Activated CD8-positive, alpha-beta memory T cell treated with anti-CD3 and anti-CD28 coated beads for 48 hours (primary cell): ENCODE measurements around the gene PTPRN2.
"Not testable (repeated sequence)": the region's sequence is repeated elsewhere in the genome, so short reads cannot be mapped to it uniquely, and the experiment has no call there.

ENCODE experiments used
- DNase-seq, 3 experiments: peaks; one replicate each; pipeline ENCODE4 v3.0.0-alpha.2; 2020; ENCODE audit warnings: low read depth in 2 of 3, low spot score in 2 of 3

Gene PTPRN2

DNA sequence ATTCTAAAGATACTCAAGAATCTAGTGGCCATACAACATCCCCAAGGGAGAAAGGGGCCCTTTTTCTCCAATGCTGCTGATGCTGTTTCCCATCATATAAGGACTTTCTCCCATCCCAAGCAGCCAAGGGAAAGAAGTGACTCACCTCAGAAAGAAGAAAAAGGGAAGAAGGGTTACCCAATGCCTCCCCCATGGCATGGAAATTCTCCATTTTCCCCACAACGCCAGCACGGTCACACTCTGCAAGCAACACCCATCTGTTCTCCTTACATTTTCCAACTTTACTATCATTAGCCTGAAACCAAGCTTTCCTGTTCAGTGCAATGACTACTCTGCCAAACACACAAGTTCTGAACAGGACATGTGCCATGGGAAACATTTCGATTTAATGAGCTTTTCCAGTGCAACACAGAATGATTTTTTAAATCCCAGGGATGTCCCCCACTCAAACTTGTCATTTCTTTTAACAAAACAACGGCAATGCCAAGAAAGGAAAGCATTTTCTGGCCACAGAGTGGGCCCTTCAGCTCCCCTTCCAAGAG, 67.9 kb downstream of the PTPRN2 start:
- DNase-seq, result no peak

- DNase-seq, result no peak
Observed at GRCh38 chr7:158518980-158519632, 68.5 kb downstream of the PTPRN2 start.

DNA sequence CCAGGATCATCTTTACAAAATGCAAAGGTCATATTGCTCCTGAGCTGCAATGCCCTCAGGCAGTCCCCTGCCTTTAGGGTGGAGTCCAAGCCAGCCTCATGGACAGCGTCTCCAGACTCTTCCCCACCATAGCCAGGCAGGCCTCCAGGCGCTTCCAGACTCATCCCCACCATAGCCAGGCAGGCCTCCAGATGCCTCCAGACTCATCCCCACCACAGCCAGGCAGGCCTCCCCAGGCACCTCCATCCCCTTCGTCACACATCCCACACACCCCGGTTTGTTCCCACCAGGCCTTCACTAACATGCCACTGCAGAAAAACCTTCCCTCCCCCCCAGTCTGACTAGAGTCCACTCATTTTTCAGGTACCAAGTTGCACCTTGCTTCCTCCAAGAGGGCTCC, 70.1 kb downstream of the PTPRN2 start:
- DNase-seq, result no peak

- DNase-seq, result no peak
Observed at GRCh38 chr7:158517072-158517471, 70.6 kb downstream of the PTPRN2 start.

DNA sequence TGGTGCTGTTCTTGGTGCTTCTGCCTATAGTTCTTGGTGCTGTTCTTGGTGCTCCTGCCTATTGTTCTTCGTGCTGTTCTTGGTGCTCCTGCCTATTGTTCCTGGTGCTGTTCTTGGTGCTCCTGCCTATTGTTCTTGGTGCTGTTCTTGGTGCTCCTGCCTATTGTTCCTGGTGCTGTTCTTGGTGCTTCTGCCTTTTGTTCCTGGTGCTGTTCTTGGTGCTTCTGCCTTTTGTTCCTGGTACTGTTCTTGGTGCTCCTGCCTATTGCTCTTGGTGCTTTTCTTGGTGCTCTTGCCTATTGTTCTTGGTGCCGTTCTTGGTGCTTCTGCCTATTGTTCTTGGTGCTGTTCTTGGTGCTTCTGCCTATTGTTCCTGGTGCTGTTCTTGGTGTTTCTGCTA, 71.1 kb downstream of the PTPRN2 start:
- DNase-seq, result no peak

- no peak for DNase-seq
Observed at GRCh38 chr7:158512869-158513268, 74.8 kb downstream of the PTPRN2 start.

DNA sequence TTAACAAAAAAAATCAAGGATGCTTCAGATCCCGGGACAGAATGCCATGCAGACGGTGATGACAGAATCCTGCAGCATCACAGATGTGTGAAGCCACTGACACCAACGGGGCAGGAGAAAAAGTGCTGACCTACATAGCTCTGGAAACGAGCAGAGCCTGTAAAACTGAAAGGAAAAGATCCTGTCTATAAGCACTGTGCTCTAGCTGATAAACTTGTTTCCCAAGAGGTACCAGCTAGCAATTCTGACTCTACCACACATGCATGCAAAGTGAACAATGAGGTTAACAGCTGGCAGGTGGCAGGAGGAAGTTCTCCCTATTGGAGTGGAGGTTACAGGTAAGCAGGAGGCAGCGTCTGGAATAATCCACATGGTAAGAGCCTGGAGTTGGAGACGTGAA, 75.6 kb downstream of the PTPRN2 start:
- DNase-seq, result no peak

DNA sequence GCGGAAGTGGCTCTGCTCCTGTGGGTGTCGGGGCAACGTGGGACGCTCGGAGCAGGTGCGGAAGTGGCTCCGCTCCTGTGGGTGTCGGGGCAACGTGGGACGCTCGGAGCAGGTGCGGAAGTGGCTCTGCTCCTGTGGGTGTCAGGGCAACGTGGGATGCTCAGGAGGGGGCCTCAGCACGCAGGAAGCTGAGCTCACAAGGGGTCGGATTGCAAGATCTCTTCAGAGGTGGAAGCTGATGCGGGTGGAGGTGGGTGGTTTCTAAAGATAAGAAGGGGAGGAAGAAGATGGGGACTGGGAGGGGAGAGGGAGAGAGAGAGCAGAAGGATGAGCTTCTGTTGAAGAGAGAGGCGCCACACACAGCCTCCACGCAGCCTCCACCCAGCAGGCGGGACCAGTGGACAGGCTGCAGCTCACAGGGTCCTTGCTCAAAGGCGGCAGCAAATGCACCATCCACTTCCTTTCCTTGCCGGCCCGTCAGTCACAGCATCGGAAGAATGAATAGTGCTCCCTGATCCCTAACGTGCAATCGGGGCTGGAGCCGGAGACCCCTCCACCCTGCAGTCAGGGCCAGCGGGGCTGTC, 78.7 kb downstream of the PTPRN2 start:
- no peak for DNase-seq

DNA sequence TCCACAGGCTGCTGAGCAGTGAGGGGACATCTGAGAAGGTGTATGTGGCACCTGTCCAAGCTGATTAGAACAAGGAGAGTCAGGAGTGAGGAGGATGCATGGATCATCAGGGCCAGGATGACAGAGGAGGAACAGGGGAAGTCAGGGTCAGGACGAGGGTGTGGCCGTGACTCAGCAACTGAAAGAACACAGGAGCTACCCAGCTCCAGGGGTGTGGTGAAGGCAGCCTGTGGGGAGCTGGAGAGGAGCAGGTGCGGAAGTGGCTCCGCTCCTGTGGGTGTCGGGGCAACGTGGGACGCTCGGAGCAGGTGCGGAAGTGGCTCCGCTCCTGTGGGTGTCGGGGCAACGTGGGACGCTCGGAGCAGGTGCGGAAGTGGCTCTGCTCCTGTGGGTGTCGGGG, 79.3 kb downstream of the PTPRN2 start:
- DNase-seq, result not testable (repeated sequence)

- DNase-seq, result no peak
Observed at GRCh38 chr7:158507917-158508316, 79.7 kb downstream of the PTPRN2 start.

GRCh38 chr7:158507175-158507574, 80.4 kb downstream of the PTPRN2 start:
- DNase-seq, result not testable (repeated sequence)

DNA sequence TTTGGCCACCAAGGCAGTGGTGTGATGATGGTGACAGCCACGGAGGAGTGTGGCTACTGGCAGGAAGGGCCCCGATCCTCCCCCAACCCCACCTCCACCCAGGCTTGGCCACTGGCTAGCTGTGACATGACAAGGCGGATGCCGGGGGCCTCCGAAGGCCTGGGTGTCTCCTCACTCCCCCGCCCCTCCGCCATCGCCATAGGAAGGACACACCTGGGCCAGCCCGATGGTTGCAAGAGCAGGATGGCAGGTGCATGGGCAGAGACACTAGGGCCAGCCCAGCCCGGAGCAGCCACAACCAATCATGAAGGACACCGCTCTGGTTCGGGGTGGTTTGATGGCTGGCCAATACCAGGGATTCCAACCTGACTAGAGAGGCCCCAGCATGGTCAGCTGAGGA, 81.0 kb downstream of the PTPRN2 start:
- no peak for DNase-seq

DNA sequence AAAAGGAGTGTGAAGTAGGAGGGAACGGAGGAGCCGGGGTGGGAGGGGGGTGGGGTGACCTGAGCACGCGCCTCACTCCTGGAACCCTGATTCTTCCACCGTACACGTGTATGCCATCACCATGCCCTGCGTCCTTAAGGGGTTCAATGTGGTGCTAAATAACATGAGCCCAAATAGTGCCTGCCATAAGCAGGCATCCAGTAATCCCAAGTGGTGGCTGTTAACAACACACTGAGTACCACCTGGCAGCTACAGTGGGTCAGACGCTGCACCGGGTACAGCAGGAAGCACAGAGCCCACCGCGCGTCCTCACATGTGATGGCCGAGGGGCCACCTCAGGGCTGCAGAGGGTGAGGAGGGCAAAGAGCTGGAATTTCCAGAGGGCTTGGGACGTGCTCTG, 81.9 kb downstream of the PTPRN2 start:
- no peak for DNase-seq

DNA sequence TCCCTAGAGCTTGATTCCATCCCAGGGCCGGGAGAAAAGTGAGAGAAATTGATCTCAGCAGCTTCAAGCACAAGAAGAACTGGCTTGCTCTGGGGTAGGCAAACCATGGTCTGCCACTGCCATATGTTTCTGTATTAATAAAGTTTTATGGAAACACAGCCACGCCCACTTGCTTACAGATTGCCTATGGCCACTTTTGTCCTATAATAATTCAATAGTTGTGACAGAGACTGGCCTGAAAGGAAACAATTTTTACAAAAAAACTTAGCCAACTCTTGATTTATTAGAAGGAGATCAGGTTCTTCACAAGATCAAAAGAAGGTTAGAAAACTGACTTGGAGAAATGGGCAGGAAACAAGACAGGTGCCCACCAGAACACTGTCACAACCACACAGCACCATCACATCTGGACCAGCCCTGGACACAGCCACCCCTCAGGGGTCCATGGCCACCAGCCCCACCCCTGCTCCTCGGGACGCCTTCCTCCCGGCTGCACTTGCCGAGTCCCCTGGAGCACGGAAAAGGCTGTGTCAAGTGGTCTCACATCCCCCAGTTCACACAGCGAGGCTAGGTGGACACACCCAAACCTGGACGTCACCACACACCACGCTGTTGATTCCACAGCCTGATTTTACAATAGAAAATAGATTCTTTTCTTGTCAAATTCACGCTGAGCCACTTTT, 85.4 kb downstream of the PTPRN2 start:
- no peak for DNase-seq

DNA sequence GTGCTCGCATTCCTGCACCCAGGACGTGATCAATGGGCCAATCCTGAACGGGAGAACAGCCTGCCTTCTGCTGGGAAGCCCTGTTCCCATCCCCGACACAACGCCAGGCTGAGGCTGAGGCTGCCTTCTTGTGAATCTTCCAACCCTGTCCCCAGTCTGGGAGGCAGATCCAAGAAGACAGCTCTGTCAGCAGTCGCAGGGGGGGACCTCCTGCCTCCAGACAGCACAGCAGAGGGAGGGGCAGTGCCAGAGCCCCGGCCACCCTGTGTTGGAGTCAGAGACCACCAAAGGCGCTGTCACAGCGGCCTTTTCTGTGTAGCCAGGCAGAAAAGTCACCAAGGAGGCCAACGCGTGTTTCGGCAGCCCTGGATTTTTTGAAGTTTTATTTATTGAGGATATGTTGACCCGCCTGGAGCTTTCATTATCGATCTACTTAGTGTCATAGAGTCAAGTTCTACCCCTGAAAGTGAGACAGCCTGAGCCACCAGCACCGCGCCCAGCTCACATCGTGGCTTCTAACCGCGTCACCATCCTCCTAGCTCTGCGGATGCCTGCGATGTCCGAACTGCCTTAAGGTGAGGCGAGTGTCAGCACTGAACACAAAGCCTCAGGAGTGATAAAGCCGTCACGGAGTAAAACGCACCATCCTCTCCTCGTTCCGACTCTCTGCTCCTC, 86.1 kb downstream of the PTPRN2 start:
- DNase-seq, result no peak

GRCh38 chr7:158500651-158501052, 87.0 kb downstream of the PTPRN2 start:
- DNase-seq, result no peak

GRCh38 chr7:158499082-158499455, 88.6 kb downstream of the PTPRN2 start:
- DNase-seq, result no peak

- DNase-seq, result no peak
Observed at GRCh38 chr7:158498443-158499081, 89.1 kb downstream of the PTPRN2 start.

DNA sequence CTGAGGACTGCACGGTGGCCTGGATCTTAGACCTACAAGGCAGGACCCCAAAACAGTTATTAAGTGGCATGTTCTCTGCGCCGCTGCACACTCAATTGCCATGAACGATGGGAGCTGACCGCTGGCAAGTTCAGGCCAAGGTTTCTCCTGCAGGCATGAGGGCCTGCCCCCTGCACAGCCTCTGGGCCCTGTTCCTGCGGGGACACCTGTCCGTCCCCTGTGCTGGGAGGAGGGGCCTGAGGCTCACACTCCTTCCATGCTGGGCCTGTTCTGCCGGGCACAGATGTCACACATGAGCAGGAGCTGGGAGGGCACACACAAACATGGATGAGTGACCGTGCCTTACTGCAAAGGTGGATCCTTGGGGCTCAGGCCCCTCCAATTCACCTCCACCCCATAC, 90.0 kb downstream of the PTPRN2 start:
- no peak for DNase-seq

DNA sequence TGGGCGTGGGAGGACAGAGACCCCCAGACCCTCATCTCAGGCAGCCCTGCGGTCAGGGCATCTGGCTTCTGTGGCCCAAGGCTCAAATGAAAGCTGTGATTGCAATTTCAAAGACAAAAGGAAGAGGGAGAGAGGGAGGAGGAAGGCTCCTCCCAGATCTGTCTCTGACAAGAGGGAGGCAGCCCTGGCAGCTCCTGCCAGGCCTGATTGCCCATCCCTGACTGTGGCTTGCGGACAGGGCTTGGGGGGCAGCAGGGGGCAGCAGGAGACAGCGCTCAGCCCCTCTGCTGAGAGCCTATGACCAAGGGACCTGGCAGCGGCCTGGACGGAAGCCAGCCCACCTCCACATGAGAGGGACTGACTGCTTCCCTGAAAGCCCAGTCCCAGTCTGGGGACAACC, 91.8 kb downstream of the PTPRN2 start:
- no peak for DNase-seq

DNA sequence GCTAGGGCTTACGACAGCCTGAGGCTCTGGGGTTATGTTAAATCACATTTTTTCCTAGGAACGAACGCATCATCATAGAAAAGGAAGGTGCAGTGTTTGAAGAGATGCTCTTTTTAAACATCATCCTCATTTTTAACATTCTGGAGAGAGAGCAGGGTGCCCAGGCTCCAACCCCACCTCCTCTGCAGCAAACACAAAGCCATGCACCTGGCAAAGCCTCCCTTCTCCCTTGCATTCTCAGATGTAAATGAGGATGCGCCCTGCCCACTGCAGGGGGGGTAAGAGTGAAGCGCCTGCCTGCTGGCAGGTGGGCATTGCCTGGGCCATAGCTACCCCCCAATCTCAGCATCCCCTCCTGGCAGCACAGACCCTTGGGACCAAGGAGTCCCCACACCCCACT, 92.4 kb downstream of the PTPRN2 start:
- DNase-seq, result no peak
